Adrenal gland (tissue), 5 donors: ENCODE data around the gene IGFBP1.

Experiments used
- POLR2A ChIP-seq, 2 donors: fragments of 450-650 bp; IDR thresholded peaks; one replicate each; pipeline ENCODE4 v1.6.1; 2017; ENCODE audit warnings: antibody characterized with exemption in 2 of 2, mild to moderate bottlenecking in 2 of 2, moderate library complexity in 1 of 2
- TF ChIP-seq, protein P1 (sequence below), 6 experiments: fragments of 450-650 bp in 4 of 6; fragments of 200-600 bp in 2 of 6; sonication (generic) in 1 of 6; IDR thresholded peaks; 1 replicate in 5 of 6; 2 replicates in 1 of 6; pipeline versions ENCODE4 v1.5.1 to v1.8.0; 2016 to 2021; ENCODE audit warnings: antibody characterized with exemption in 6 of 6, mild to moderate bottlenecking in 2 of 6, moderate library complexity in 1 of 6
- donor health status: DM: no; HTN: no; CAD: no.

DNA sequence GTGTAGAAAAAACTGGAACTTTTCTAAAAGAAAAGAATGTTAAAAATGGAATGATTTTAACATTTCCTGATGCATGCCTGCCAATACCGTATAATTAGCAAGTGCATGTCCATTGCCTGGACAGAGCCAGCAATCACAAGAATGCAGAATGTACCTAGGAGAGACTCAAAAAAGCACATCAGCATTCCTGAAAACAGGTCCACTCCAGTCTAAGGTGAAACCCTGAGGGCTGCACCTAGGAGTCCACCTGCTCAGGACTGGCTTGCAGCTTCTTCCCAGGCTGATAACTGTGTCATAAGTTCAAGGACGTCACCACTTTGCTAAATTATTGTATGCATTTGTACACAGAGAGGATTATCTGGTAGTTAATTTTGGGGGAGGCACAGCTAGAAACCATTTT is 20.8 kb upstream of the IGFBP1 start:
- TF ChIP-seq, protein P1, sequence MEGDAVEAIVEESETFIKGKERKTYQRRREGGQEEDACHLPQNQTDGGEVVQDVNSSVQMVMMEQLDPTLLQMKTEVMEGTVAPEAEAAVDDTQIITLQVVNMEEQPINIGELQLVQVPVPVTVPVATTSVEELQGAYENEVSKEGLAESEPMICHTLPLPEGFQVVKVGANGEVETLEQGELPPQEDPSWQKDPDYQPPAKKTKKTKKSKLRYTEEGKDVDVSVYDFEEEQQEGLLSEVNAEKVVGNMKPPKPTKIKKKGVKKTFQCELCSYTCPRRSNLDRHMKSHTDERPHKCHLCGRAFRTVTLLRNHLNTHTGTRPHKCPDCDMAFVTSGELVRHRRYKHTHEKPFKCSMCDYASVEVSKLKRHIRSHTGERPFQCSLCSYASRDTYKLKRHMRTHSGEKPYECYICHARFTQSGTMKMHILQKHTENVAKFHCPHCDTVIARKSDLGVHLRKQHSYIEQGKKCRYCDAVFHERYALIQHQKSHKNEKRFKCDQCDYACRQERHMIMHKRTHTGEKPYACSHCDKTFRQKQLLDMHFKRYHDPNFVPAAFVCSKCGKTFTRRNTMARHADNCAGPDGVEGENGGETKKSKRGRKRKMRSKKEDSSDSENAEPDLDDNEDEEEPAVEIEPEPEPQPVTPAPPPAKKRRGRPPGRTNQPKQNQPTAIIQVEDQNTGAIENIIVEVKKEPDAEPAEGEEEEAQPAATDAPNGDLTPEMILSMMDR (IDR thresholded peaks at IDR 0.05): no peak
- TF ChIP-seq POLR2A (IDR thresholded peaks at IDR 0.05): no peak
